GM18951 (cell line): ENCODE data around the gene OR2L5.

ENCODE experiments used
- POLR2A ChIP-seq: IDR thresholded peaks from 4 replicates; pipeline ENCODE4 v1.6.1; 2011; ENCODE audit warnings: mild to moderate bottlenecking; ENCODE audit not compliant: insufficient read length, insufficient read depth; ENCODE audit errors: extremely low read depth
- in situ Hi-C: fragments of 300-500 bp; cut with MboI; formaldehyde crosslinking; loops from one replicate; pipeline ENCODE4 v1.12.0; 2022; ENCODE audit warnings: low sequenced_read_pairs, mixed read lengths, inconsistent platforms; ENCODE audit not compliant: unreplicated experiment

Gene OR2L5

GRCh38 chr1:248055261-248055660 is 41.8 kb downstream of the OR2L5 start:
- no peak for TF ChIP-seq POLR2A
- in situ Hi-C loops = no loop called here

- no peak for TF ChIP-seq POLR2A
- in situ Hi-C loops = no loop called here
Observed at GRCh38 chr1:248065071-248065470, 51.6 kb downstream of the OR2L5 start.

GRCh38 chr1:248065604-248066003 is 52.1 kb downstream of the OR2L5 start:
- in situ Hi-C loops = no loop called here
- TF ChIP-seq POLR2A = no peak
